Osteoblast (primary cell): ENCODE results near the gene ISOC2. TPM values are rescaled to one million over a fixed set of nuclear protein-coding genes. Genes with fewer than 3 reads are reported as not detected.
A peak's percentile ranks its signal among the peaks of the same experiment; 100 is the strongest.
"Not testable (repeated sequence)": the region's sequence is repeated elsewhere in the genome, so short reads cannot be mapped to it uniquely, and the experiment has no call there.

ENCODE experiments used
- DNase-seq: peaks from one replicate; pipeline ENCODE4 v3.0.0; 2011; ENCODE audit warnings: low spot score, mixed read lengths; ENCODE audit not compliant: insufficient read length; ENCODE audit errors: missing footprints
- H2AFZ ChIP-seq: 2 replicates; pipeline ENCODE4 v1.6.0; 2011; ENCODE audit warnings: mild to moderate bottlenecking, low read length
- H3K27ac ChIP-seq: 2 replicates; pipeline ENCODE4 v1.5.1; 2011; ENCODE audit warnings: mild to moderate bottlenecking, low read depth, low read length, moderate library complexity
- H3K27me3 ChIP-seq: 2 replicates; pipeline ENCODE4 v1.6.0; 2012; ENCODE audit warnings: mild to moderate bottlenecking, control low read depth, inconsistent platforms, low read length, moderate library complexity; ENCODE audit not compliant: insufficient read depth
- H3K36me3 ChIP-seq: 2 replicates; pipeline ENCODE4 v1.5.1; 2011; ENCODE audit warnings: mild to moderate bottlenecking, low read length, control low read depth, moderate library complexity; ENCODE audit not compliant: insufficient read depth
- H3K4me1 ChIP-seq: 2 replicates; pipeline ENCODE4 v1.5.1; 2011; ENCODE audit warnings: mild to moderate bottlenecking, low read length, control low read depth, moderate library complexity; ENCODE audit not compliant: insufficient read depth
- H3K4me2 ChIP-seq: 2 replicates; pipeline ENCODE4 v1.6.0; 2011; ENCODE audit warnings: mild to moderate bottlenecking, low read length; ENCODE audit not compliant: insufficient read depth
- H3K4me3 ChIP-seq: fragments of 200-600 bp; sonication (generic); 3 replicates; pipeline ENCODE4 v1.5.1; 2012; ENCODE audit warnings: mild to moderate bottlenecking, low read length, inconsistent platforms; ENCODE audit not compliant: insufficient read depth
- H3K79me2 ChIP-seq: 2 replicates; pipeline ENCODE4 v1.6.0; 2012; ENCODE audit warnings: mild to moderate bottlenecking, low read length, control low read depth, inconsistent platforms; ENCODE audit not compliant: insufficient read depth
- H3K9me3 ChIP-seq: 2 replicates; pipeline ENCODE4 v1.5.1; 2011; ENCODE audit warnings: low read depth, low read length, control low read depth
- H4K20me1 ChIP-seq: 2 replicates; pipeline ENCODE4 v1.6.0; 2012; ENCODE audit warnings: mild to moderate bottlenecking, low read length, control low read depth; ENCODE audit not compliant: insufficient read depth
- CTCF ChIP-seq: IDR thresholded peaks from 2 replicates; pipeline ENCODE4 v1.5.1; 2011; ENCODE audit warnings: mild to moderate bottlenecking, low read depth, low read length, moderate library complexity; ENCODE audit errors: extremely low read depth
- total RNA-seq: library from RNA; depleted of rRNA; stranded (reverse); fragments of >200 nt; gene quantifications from 2 replicates; pipeline ENCODE4 v1.2.3, GENCODE V29; 2012

The ISOC2 gene
- total RNA-seq, 1 donor: 65.1 TPM

- Histone ChIP-seq H3K4me1 (no peaks in the 10 kb centered on the region), H3K27ac (no peak overlapping the region), H4K20me1 (no peaks in the 10 kb centered on the region), H3K9me3 (no peaks in the 10 kb centered on the region), H3K36me3 (no peaks in the 10 kb centered on the region), H3K27me3 (peaks cover 7% of the 10 kb centered on the region), H2AFZ (no peak overlapping the region), H3K4me3 (no peak overlapping the region), H3K79me2 (no peaks in the 10 kb centered on the region), H3K4me2 (no peak overlapping the region)
- no peak for DNase-seq
- TF ChIP-seq CTCF: no peak
These were observed 41.7 kb downstream of the ISOC2 start for GRCh38 chr19:55419624-55420236.

DNA sequence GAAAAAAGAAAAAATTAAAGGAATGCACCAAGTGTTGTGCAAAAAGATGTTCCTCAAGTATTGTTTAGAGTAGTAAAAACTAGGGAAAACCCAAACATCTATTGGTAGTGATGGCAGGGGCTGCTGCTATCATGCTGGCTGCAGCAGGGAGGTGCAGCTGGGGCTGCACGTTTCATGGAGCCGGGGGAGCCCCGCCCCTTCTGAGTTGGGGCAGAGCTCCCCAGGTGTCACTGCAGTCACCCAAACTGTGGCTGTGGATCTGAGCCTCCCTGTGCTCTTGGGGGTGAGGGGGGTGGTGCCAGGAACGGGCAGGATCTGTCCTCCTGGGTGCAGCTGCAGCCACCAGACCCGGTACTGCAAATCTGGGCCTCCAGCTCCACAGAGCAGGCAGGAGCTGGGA is 42.3 kb downstream of the ISOC2 start:
- no peaks in the 10 kb centered on the region for H3K36me3 ChIP-seq

GRCh38 chr19:55418185-55418584 is 43.3 kb downstream of the ISOC2 start:
- DNase-seq: peak; percentile 96
- Histone ChIP-seq H3K9me3 (no peaks in the 10 kb centered on the region), H3K36me3 (no peaks in the 10 kb centered on the region), H3K4me3 (no peak overlapping the region), H4K20me1 (no peaks in the 10 kb centered on the region), H2AFZ (no peak overlapping the region), H3K4me1 (no peaks in the 10 kb centered on the region), H3K27me3 (peaks cover 3% of the 10 kb centered on the region), H3K4me2 (no peak overlapping the region), H3K27ac (no peak overlapping the region), H3K79me2 (no peaks in the 10 kb centered on the region)
- TF ChIP-seq CTCF: peak; percentile 91

More for the DNA sequence above, 42.3 kb downstream of the ISOC2 start:
- no peak overlapping the region for H3K4me3 ChIP-seq
- no peak for TF ChIP-seq CTCF
- no peaks in the 10 kb centered on the region for H3K79me2 ChIP-seq
- H3K27ac ChIP-seq: no peak overlapping the region
- H3K9me3 ChIP-seq: no peaks in the 10 kb centered on the region
- peaks cover 3% of the 10 kb centered on the region for H3K27me3 ChIP-seq
- H2AFZ ChIP-seq: no peak overlapping the region
- H4K20me1 ChIP-seq: no peaks in the 10 kb centered on the region
- no peak overlapping the region for H3K4me2 ChIP-seq
- no peaks in the 10 kb centered on the region for H3K4me1 ChIP-seq
- no peak for DNase-seq

GRCh38 chr19:55410168-55410567 is 51.3 kb downstream of the ISOC2 start:
- peak; percentile 49 for DNase-seq
- TF ChIP-seq CTCF: no peak
- H3K27ac ChIP-seq: no peak overlapping the region
- peaks cover 22% of the 10 kb centered on the region for H3K4me1 ChIP-seq
- no peaks in the 10 kb centered on the region for H3K9me3 ChIP-seq
- H3K27me3 ChIP-seq: peaks cover 3% of the 10 kb centered on the region
- no peak overlapping the region for H3K4me2 ChIP-seq
- peaks cover 13% of the 10 kb centered on the region for H3K36me3 ChIP-seq
- H2AFZ ChIP-seq: no peak overlapping the region
- peaks cover 23% of the 10 kb centered on the region for H3K79me2 ChIP-seq
- no peak overlapping the region for H3K4me3 ChIP-seq
- peaks cover 15% of the 10 kb centered on the region for H4K20me1 ChIP-seq

DNA sequence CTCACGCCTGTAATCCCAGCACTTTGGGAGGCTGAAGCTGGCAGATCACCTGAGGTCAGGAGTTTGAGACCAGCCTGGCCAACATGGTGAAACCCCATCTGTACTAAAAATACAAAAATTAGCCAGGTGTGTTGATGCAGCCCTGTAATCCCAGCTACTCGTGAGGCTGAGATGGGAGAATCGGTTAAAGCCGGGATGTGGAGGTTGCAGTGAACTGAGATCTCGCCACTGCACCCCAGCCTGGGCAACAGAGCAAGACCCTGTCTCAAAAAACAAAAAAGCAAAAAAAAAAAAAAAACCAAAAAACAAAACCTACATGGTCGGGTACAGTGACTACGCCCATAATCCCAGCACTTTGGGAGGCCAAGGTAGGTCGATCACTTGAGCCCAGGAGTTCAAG is 52.3 kb downstream of the ISOC2 start:
- Histone ChIP-seq H4K20me1 (peaks cover 18% of the 10 kb centered on the region), H3K79me2 (peaks cover 31% of the 10 kb centered on the region), H3K36me3 (peaks cover 17% of the 10 kb centered on the region), H3K4me1 (peaks cover 22% of the 10 kb centered on the region)
- H3K9me3 ChIP-seq, DNase-seq, H3K4me3 ChIP-seq, H3K27me3 ChIP-seq, H2AFZ ChIP-seq, H3K27ac ChIP-seq, H3K4me2 ChIP-seq: not testable (repeated sequence)
